Measurements from ENCODE around the gene PDGFB. TPM values are rescaled to one million over a fixed set of nuclear protein-coding genes. Genes with fewer than 3 reads are reported as not detected.

Gene PDGFB
- total RNA-seq, 1 experiment from 2014 or later = 13.1 TPM

GRCh38 chr22:39237318-39238100 is 7.3 kb downstream of the PDGFB start:
- Histone ChIP-seq H3K4me2 (ENCODE audit: low read length) (no peak overlapping the region), H3K9me3 (ENCODE audit: control insufficient read depth in 1 of 2, insufficient read depth in 1 of 2, low read depth in 1 of 2, low read length in 2 of 2) (no peaks in the 10 kb centered on the region), H3K4me1 (ENCODE audit: control insufficient read depth in 1 of 2, insufficient read depth in 2 of 2, low read length in 2 of 2) (peaks cover 60 to 81% of the 10 kb centered on the region in 2 experiments), H3K4me3 (replicated peaks in 1 of 2; ENCODE audit: low read depth in 1 of 2, low read length in 2 of 2) (no peak overlapping the region), H2AFZ (ENCODE audit: low read depth, low read length, poor library complexity, severe bottlenecking) (no peak overlapping the region), H3K9ac (ENCODE audit: low read length) (no peak overlapping the region), H3K79me2 (ENCODE audit: insufficient read depth, low read length) (peaks cover 42% of the 10 kb centered on the region; the same call in 1 of the 2 replicates), H3K9me2 (ENCODE audit: insufficient read depth) (no peaks in the 10 kb centered on the region), H3K27ac (ENCODE audit: low read depth, low read length) (no peak overlapping the region), H3K27me3 (ENCODE audit: insufficient read depth, low read length) (no peaks in the 10 kb centered on the region), H3K36me3 (ENCODE audit: control insufficient read depth in 1 of 2, insufficient read depth in 2 of 2, low read length in 2 of 2) (no peaks in the 10 kb centered on the region), H4K20me1 (ENCODE audit: insufficient read depth) (no peaks in the 10 kb centered on the region)
- BruUV-seq (replicated peaks) = no TSS peak
- intact Hi-C loops (cut with micrococcal nuclease) = no loop called here
- CTCF ChIA-PET = no interaction called here
- TF ChIP-seq CBX3 (IDR thresholded peaks at IDR 0.05; ENCODE audit: low read depth) (no peak), ZNF274 (IDR thresholded peaks at IDR 0.05; ENCODE audit: low read depth, low read length) (no peak), ZBTB33 (IDR thresholded peaks at IDR 0.05; ENCODE audit: extremely low read depth, insufficient replicate concordance, low read length) (no peak), SP1 (IDR thresholded peaks at IDR 0.05; ENCODE audit: low read depth) (no peak), REST (IDR thresholded peaks at IDR 0.05; ENCODE audit: low read depth) (no peak), POLR2A (IDR thresholded peaks at IDR 0.05; ENCODE audit: borderline replicate concordance, extremely low read depth, insufficient read depth, insufficient read length) (no peak), RAD21 (IDR thresholded peaks at IDR 0.05; ENCODE audit: low read depth) (no peak), ZFX (IDR thresholded peaks at IDR 0.05) (no peak), EZH2phosphoT487 (IDR thresholded peaks at IDR 0.05; ENCODE audit: borderline replicate concordance) (no peak), YY1 (IDR thresholded peaks at IDR 0.05; ENCODE audit: extremely low read depth, insufficient replicate concordance, low read depth, low read length) (no peak)
- DNase-seq (ENCODE audit: low read depth, low spot score) (no peak), ATAC-seq (no peak)
- RAD21 ChIA-PET (ENCODE audit: low non-redundant PET in 1 of 2, low total read pairs in 2 of 2, uncharacterized antibody in 2 of 2, unreplicated experiment in 2 of 2) = interaction anchor here in 1 of 2 experiments (0.6 kb wide), 1 partner anchor 21 kb away, joined by 3 read pairs; no protein-coding TSS in a partner anchor
- POLR2A ChIA-PET = no interaction called here

Data from HCT116 (cell line).